Stimulated activated CD4-positive, alpha-beta T cell treated with anti-CD3 and anti-CD28 coated beads, Interleukin-2, amount 100 ng/mL, for 48 hours (primary cell): ENCODE data around the gene KDM2A.

Experiments
- DNase-seq, 2 donors: peaks; one replicate each; pipeline ENCODE4 v3.0.0-alpha.2; 2020

Gene KDM2A

GRCh38 chr11:67262731-67263675 is 143.9 kb downstream of the KDM2A start:
- peak in 1 of 2 donors; percentile 74 for DNase-seq

DNA sequence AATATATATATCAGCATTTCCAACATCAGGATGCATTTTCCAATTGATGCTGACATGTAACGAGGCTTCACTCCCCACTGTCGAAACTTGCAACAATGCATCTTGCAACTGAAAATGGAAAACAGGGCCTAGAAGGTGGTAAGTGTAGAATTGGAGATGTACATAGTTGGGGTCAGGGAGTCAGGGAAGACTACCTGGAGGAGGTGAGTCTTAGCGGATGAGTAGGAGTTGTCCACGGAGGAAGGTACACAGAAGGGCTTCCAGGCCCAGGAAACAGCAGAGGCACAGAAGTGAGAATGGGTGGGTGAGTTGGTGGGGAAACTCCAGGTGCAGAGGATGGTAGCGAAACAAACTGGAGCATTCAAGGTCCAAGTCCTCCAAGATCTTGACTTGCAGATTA is 145.2 kb downstream of the KDM2A start:
- DNase-seq, result no peak

DNA sequence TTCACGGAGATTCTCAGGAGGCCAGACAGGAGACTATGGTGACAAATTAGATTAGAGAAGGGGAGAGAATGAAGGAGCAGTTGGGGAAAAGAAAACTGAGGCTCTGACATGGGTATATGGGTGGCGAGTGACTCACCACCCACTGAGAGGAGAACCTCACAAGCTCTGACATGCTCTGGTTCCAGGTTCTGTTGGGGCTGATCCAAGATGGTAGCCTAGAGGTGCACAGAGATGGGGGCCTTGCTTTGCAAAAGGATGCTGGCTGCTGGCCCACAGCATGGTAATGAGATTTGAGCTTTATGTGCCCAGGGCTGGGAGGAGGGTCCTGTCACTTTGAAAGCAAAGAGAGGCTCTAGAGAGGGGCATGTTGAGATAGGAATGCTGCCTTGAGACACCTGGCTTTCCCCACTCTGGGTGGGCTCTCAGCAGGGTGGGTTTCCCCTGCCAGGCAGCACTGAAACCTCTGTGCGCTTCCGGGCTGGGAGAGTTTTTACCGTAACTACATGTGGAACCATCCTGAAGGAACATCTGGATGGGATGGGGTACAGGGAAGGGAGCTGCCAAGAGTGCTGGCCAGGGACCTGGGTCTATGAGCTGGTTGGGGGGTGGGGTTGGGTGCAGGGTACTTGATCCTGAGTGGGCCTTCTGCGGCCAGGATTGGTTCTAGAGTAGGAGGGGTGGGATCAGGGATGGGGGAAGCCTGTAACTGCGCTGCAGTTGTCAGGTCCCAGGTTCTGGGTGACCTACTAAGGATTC is 146.0 kb downstream of the KDM2A start:
- no peak for DNase-seq

DNA sequence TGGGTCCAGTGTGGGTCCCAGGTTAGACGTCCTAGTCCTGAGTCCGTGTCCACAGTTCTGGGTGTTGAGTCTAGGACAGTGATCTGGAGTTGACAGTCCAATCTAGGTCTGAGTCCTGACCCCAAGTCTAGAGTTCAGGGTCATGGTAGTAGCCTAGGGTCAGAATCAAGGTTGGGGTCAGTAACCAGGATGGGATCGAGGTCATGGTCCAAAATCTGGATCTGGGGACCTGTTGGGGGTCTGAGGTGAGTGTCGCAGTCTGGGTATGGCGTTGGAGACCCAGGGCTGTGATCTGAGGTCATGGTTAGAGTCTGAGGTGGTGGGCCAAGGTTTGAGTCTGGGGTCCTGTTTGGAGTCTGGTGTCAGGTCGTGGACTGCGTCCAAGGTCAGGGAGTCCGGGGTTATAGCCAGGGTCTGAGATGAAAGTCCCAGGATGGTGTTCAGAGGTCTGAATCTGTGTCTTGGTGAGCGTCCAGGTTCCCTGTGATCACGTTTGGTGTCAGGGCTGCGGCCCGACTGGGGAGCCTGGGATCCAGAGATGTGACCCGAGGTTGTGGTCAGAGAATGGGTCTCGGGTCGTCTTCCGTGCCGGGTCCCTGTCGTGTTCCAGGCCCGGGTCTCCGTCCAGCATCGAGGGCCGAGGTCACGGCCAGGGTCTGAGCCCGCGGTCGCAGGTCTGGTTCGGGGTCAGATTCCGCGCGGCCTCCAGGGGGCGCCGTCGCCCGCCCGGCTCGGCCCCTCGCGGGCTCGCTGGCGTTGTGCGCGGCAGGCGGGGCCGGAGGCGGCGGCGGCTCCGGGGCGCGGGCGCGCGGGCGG is 146.8 kb downstream of the KDM2A start:
- DNase-seq, result peak; percentile 68 to 85

DNA sequence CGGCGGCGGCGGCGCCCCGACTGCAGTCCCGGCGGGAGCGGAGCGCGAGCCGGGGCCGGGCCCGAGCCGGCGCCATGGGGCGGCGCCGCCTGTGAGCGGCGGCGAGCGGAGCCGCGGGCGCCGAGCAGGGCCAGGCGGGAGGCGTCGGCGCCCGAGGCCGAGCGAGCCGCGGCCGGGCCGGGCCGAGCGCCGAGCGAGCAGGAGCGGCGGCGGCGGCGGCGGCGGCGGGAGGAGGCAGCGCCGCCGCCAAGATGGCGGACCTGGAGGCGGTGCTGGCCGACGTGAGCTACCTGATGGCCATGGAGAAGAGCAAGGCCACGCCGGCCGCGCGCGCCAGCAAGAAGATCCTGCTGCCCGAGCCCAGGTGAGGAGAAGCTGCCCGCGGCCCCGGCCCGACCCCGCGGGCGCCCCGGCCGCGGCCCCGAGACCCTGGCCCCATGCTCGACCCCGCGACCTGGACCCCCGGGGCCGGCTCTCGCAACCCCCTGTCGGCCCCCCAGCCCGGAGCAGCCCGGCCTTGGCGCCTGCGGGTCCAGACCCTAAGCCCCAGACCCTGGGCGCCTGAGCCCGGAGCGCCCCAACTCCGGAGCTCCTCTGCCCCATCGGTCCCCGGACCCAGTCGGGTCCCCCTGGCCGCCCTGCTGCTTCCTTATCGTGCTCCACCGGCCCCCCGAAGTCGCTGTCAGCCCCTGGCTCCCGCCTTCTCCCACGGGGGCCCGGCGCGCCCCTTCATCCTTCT is 147.6 kb downstream of the KDM2A start, which contains the start of gene GRK2:
Gene GRK2 (plus strand): TSS at position 25 of the 739 bp plus-strand sequence. CDS start 227 bp downstream, at position 252.
- DNase-seq, result no peak

DNA sequence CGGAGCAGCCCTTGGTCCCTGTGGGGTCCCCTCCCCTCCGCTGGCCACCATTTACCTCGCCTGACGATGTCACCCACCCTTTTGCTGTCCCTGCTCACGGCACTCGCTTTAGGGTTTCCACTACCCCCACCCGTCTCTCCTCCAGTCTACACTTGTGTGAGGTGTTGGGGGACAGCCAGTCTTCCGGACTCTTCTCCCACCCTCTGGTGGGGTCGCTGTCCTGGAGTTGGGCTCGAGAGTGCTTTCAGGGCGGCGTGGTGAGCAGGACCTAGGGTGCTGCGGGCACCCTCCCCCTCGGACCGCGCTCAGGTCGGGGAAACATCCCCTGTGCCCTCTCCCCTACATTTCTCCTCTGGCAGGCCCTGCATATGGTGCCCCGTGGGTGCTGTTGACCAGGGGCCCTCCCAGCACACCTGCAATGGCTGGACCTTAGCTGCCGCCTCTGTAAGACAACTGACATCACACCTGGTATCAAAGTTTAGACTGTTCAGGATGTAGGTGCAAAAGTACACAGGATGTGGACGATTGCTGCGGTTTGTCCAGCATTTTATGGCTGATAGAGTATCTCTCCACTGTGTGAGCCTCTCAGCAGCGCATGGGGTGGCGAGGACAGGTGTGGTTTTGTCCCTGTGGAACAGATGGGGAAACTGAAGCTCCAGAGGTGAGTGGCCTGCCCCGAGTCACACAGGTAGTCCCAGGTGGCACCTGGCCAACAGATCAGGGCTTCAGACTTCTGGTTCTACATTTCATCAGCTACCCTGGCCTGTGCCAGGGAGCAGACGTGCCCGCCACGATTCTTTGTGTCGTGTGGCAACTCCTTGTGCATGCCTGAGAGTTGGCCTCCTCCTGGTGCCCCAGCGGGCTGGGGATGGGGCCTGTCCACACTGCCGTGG is 148.4 kb downstream of the KDM2A start:
- DNase-seq, result no peak

- DNase-seq, result peak; percentile 56 to 59
Observed at GRCh38 chr11:67268081-67268961, 149.3 kb downstream of the KDM2A start.

- DNase-seq, result no peak
Observed at GRCh38 chr11:67268962-67269268, 149.9 kb downstream of the KDM2A start.

GRCh38 chr11:67269401-67270255 is 150.6 kb downstream of the KDM2A start:
- no peak for DNase-seq

DNA sequence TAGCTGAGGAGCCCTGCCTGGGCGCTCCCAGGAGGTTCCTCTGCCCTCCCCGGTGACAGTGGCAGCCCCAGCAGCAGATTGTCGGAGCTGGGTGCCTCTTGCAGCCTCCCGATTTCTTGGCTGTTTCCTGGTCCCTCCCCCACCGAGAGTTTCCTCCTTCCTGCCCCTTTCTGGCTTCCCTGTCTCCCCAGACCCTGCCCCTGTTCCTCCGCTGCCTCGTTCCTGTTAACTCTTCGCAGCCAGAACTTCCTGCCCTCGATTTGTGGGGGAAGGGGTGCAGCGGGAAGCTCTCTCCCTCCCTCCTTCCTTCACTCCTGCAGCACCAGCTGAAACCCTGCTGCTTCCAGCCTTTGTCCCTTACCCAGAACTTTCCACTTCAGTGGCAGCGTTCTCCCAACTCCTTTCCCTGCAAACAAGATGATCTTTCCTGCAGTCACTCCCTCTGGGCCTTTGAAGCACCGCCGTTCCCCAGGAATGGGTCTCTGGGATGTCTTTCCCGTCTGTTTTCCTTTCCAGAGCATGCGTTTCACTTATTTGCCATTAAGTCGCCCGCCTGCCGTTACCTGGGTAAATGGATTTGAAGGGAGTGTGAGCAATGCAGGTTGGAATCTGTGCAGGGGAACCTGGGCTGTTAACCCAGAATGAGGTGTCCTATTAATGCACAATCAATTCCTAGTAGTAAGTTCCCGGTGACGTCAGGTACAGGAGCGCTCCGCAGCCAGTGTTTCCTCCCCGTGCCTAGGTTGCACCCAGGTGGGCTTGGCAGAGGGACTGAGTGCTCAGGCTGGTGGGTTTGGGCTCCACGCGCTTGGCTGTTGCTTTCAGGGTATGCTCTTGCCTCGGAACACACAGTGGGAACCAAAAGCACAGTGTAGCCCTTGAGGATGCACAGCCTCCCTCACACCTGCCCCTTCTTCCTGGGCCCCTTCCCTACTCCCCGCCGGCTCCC is 151.5 kb downstream of the KDM2A start:
- no peak for DNase-seq

- no peak for DNase-seq
Observed at GRCh38 chr11:67271205-67271540, 152.1 kb downstream of the KDM2A start.

GRCh38 chr11:67271541-67272284 is 152.7 kb downstream of the KDM2A start:
- DNase-seq, result peak in 1 of 2 donors; percentile 50

DNA sequence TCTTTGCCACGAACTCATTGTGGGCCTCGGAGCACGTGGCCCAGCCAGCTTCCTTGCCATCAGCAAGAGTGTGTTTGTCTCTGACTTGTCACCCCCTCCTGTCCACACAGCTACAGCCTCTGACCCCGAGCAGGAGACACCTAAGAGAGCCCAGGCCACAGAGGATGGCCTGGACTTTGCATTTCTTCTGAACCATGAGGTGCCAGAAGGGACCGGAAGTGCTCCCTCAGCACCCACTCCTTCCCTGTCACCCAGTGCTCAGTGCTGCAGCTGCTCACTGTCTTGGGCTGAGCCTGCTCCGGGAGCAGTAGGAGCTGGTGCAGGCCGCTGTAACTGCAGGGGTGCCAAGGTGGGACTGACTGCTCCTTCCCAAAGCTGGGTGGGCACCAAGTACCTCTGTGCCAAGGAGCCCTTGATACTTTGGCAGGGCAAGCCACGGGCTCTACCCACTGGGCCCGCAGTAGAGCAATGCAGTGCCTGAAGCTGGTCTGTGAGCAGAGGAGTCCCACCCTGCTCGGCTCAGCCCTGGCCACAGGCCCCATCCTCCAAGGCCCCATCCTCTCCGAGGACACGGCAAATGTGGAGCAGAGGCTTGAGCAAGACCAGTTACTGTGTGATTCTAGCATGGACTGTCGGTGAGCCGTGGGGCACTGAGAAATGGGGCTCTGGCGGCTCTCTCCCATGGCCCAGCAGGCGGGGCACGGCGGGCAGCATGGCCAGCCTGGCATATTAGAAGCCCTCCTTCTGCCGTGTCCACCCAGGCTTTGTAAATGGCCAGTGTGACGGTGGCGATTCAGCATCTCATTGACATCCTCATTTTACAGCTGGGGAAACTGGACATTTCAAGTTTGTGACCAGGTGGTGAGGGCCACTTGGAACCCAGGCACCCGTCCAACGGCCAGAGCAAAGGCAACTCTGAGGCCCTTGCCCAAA is 153.5 kb downstream of the KDM2A start:
- DNase-seq, result no peak

- DNase-seq, result no peak
Observed at GRCh38 chr11:67273260-67273990, 154.4 kb downstream of the KDM2A start.
